GM21515 (cell line): ENCODE data around the gene KCNQ5.
"Not testable (repeated sequence)": the region's sequence is repeated elsewhere in the genome, so short reads cannot be mapped to it uniquely, and the experiment has no call there.

Experiments
- ATAC-seq: cut with Tn5 transposase; IDR thresholded peaks from one replicate; pipeline ENCODE4 v1.9.1; 2021; ENCODE audit not compliant: unreplicated experiment

KCNQ5 gene

GRCh38 chr6:72892901-72893300 lies 271.0 kb downstream of the KCNQ5 start:
- ATAC-seq = no peak

- no peak for ATAC-seq
These were observed 272.2 kb downstream of the KCNQ5 start for GRCh38 chr6:72894091-72894490.

- not testable (repeated sequence) for ATAC-seq
These were observed 276.4 kb downstream of the KCNQ5 start for GRCh38 chr6:72898313-72898712.

- ATAC-seq = no peak
These were observed 284.0 kb downstream of the KCNQ5 start for GRCh38 chr6:72905705-72906478.

GRCh38 chr6:72911463-72912155 lies 289.7 kb downstream of the KCNQ5 start:
- ATAC-seq = no peak

- ATAC-seq = no peak
These were observed 291.9 kb downstream of the KCNQ5 start for GRCh38 chr6:72913797-72914196.

- no peak for ATAC-seq
These were observed 294.4 kb downstream of the KCNQ5 start for GRCh38 chr6:72916298-72916697.

GRCh38 chr6:72916906-72917305 lies 295.0 kb downstream of the KCNQ5 start:
- no peak for ATAC-seq

- ATAC-seq = no peak
These were observed 300.5 kb downstream of the KCNQ5 start for GRCh38 chr6:72922401-72922800.

- no peak for ATAC-seq
These were observed 303.3 kb downstream of the KCNQ5 start for GRCh38 chr6:72925136-72925535.

GRCh38 chr6:72930556-72931132 lies 308.8 kb downstream of the KCNQ5 start:
- no peak for ATAC-seq

GRCh38 chr6:72931325-72931887 lies 309.5 kb downstream of the KCNQ5 start:
- no peak for ATAC-seq

- no peak for ATAC-seq
These were observed 311.4 kb downstream of the KCNQ5 start for GRCh38 chr6:72933233-72933632.

- ATAC-seq = no peak
These were observed 315.1 kb downstream of the KCNQ5 start for GRCh38 chr6:72936766-72937559.

- no peak for ATAC-seq
These were observed 316.2 kb downstream of the KCNQ5 start for GRCh38 chr6:72938104-72938503.

GRCh38 chr6:72939004-72939403 lies 317.1 kb downstream of the KCNQ5 start:
- no peak for ATAC-seq

- no peak for ATAC-seq
These were observed 318.4 kb downstream of the KCNQ5 start for GRCh38 chr6:72940265-72940664.

- ATAC-seq = no peak
These were observed 319.4 kb downstream of the KCNQ5 start for GRCh38 chr6:72941263-72941662.

GRCh38 chr6:72941751-72942150 lies 319.9 kb downstream of the KCNQ5 start:
- no peak for ATAC-seq

- no peak for ATAC-seq
These were observed 321.8 kb downstream of the KCNQ5 start for GRCh38 chr6:72943699-72944098.

- no peak for ATAC-seq
These were observed 322.8 kb downstream of the KCNQ5 start for GRCh38 chr6:72944660-72945059.
